H9 (cell line): ENCODE results near the gene FTO. TPM values are rescaled to one million over a fixed set of nuclear protein-coding genes. Genes with fewer than 3 reads are reported as not detected.

Experiments
- DNase-seq: peaks from one replicate; pipeline ENCODE4 v3.0.0-alpha.2; 2017
- H2AFZ ChIP-seq: one replicate; pipeline ENCODE4 v1.6.1; 2013; ENCODE audit warnings: mild to moderate bottlenecking, low read length, control low read depth, moderate library complexity
- H2AK5ac ChIP-seq: 2 replicates; pipeline ENCODE4 v1.6.1; 2013; ENCODE audit warnings: low read length, control low read depth, mixed read lengths; ENCODE audit not compliant: insufficient read length
- H2BK120ac ChIP-seq: one replicate; pipeline ENCODE4 v1.6.1; 2013; ENCODE audit warnings: low read depth, mild to moderate bottlenecking, low read length, control low read depth, inconsistent platforms; ENCODE audit not compliant: poor library complexity, severe bottlenecking
- H2BK12ac ChIP-seq: 2 replicates; pipeline ENCODE4 v1.6.1; 2013; ENCODE audit warnings: low read length, control low read depth, mixed read lengths, low read depth; ENCODE audit not compliant: insufficient read length
- H2BK15ac ChIP-seq: 2 replicates; pipeline ENCODE4 v1.6.1; 2013; ENCODE audit warnings: low read depth, low read length, control low read depth
- H2BK20ac ChIP-seq: one replicate; pipeline ENCODE4 v1.6.1; 2013; ENCODE audit warnings: low read depth, mild to moderate bottlenecking, low read length, control low read depth, inconsistent platforms; ENCODE audit not compliant: poor library complexity, severe bottlenecking
- H2BK5ac ChIP-seq: 2 replicates; pipeline ENCODE4 v1.6.1; 2013; ENCODE audit warnings: low read length, control low read depth, mixed read lengths; ENCODE audit not compliant: insufficient read length
- H3K14ac ChIP-seq: 2 replicates; pipeline ENCODE4 v1.6.1; 2013; ENCODE audit warnings: low read length, control low read depth; ENCODE audit not compliant: insufficient read depth
- H3K18ac ChIP-seq: 2 replicates; pipeline ENCODE4 v1.6.1; 2013; ENCODE audit warnings: low read depth, mild to moderate bottlenecking, mixed read lengths, low read length, control low read depth; ENCODE audit not compliant: insufficient read length
- H3K23ac ChIP-seq: 2 replicates; pipeline ENCODE4 v1.6.1; 2013; ENCODE audit warnings: low read length, control low read depth, mixed read lengths, low read depth; ENCODE audit not compliant: insufficient read length
- H3K23me2 ChIP-seq: 2 replicates; pipeline ENCODE4 v1.6.1; 2013; ENCODE audit warnings: low read depth, mild to moderate bottlenecking, mixed read lengths, low read length, control low read depth; ENCODE audit not compliant: insufficient read length, poor library complexity, severe bottlenecking
- H3K27ac ChIP-seq: 2 replicates; pipeline ENCODE4 v1.5.1; 2013; ENCODE audit warnings: low read length, control low read depth, mixed read lengths, low read depth; ENCODE audit not compliant: insufficient read length
- H3K27me3 ChIP-seq: 2 replicates; pipeline ENCODE4 v1.6.1; 2013; ENCODE audit warnings: low read length, control low read depth, inconsistent platforms; ENCODE audit not compliant: insufficient read depth
- H3K4ac ChIP-seq: 2 replicates; pipeline ENCODE4 v1.6.1; 2013; ENCODE audit warnings: low read depth, mild to moderate bottlenecking, control low read depth, inconsistent platforms, low read length, moderate library complexity
- H3K4me1 ChIP-seq: 2 replicates; pipeline ENCODE4 v1.6.1; 2013; ENCODE audit warnings: low read length, control low read depth, inconsistent platforms; ENCODE audit not compliant: insufficient read depth
- H3K4me2 ChIP-seq: 2 replicates; pipeline ENCODE4 v1.6.1; 2013; ENCODE audit warnings: low read length, control low read depth, mixed read lengths; ENCODE audit not compliant: insufficient read length, insufficient read depth
- H3K56ac ChIP-seq: 2 replicates; pipeline ENCODE4 v1.6.1; 2013; ENCODE audit warnings: low read depth, mild to moderate bottlenecking, mixed read lengths, low read length, control low read depth; ENCODE audit not compliant: insufficient read length
- H3K79me1 ChIP-seq: 2 replicates; pipeline ENCODE4 v1.6.1; 2013; ENCODE audit warnings: low read depth, mild to moderate bottlenecking, moderate library complexity, low read length, control low read depth, inconsistent platforms; ENCODE audit not compliant: insufficient read depth, poor library complexity, severe bottlenecking
- H3K79me2 ChIP-seq: 2 replicates; pipeline ENCODE4 v1.6.1; 2013; ENCODE audit warnings: low read length, control low read depth, inconsistent platforms; ENCODE audit not compliant: insufficient read depth
- H3K9ac ChIP-seq: 2 replicates; pipeline ENCODE4 v1.6.1; 2013; ENCODE audit warnings: low read length, control low read depth, mixed read lengths; ENCODE audit not compliant: insufficient read length; ENCODE audit errors: extremely low read depth
- H3K9me3 ChIP-seq: one replicate; pipeline ENCODE4 v1.6.1; 2013; ENCODE audit warnings: low read depth, low read length, inconsistent platforms; ENCODE audit not compliant: control insufficient read depth
- H3T11ph ChIP-seq: one replicate; pipeline ENCODE4 v1.6.1; 2013; ENCODE audit warnings: mild to moderate bottlenecking, low read length, control low read depth, inconsistent platforms
- H4K20me1 ChIP-seq: one replicate; pipeline ENCODE4 v1.6.1; 2013; ENCODE audit not compliant: control insufficient read depth, insufficient read length, insufficient read depth
- H4K5ac ChIP-seq: 2 replicates; pipeline ENCODE4 v1.6.1; 2013; ENCODE audit warnings: low read depth, mild to moderate bottlenecking, mixed read lengths, low read length, control low read depth; ENCODE audit not compliant: insufficient read length
- H4K8ac ChIP-seq: replicated peaks from 2 replicates; pipeline ENCODE4 v1.6.1; 2013; ENCODE audit warnings: low read length, control low read depth, mixed read lengths, low read depth; ENCODE audit not compliant: insufficient read length
- H4K91ac ChIP-seq: 2 replicates; pipeline ENCODE4 v1.6.1; 2013; ENCODE audit warnings: low read depth, mild to moderate bottlenecking, moderate library complexity, mixed read lengths, low read length, control low read depth; ENCODE audit not compliant: insufficient read length
- H3K27ac Mint-ChIP-seq, 3 experiments: 2 replicates in 2 of 3; 3 replicates in 1 of 3; pipeline ENCODE4 v1.8.0; 2020 to 2021; ENCODE audit warnings: mixed read lengths in 3 of 3, mild to moderate bottlenecking in 1 of 3, moderate library complexity in 1 of 3
- H3K27me3 Mint-ChIP-seq: 2 replicates; pipeline ENCODE4 v1.8.0; 2021; ENCODE audit warnings: low read depth, mild to moderate bottlenecking, moderate library complexity, mixed read lengths
- H3K36me3 Mint-ChIP-seq, 3 experiments: 2 replicates in 2 of 3; 3 replicates in 1 of 3; pipeline ENCODE4 v1.8.0; 2020 to 2021; ENCODE audit warnings: low read depth in 3 of 3, mixed read lengths in 3 of 3; ENCODE audit not compliant: insufficient read depth in 1 of 3
- H3K4me1 Mint-ChIP-seq, 2 experiments: 2 replicates each; pipeline ENCODE4 v1.8.0; 2020; ENCODE audit warnings: mixed read lengths in 2 of 2
- H3K4me3 Mint-ChIP-seq, 2 experiments: 2 replicates in 1 of 2; 3 replicates in 1 of 2; pipeline ENCODE4 v1.8.0; 2020 to 2021; ENCODE audit warnings: mild to moderate bottlenecking in 2 of 2, mixed read lengths in 2 of 2, moderate library complexity in 1 of 2
- H3K9me3 Mint-ChIP-seq, 2 experiments: 2 replicates in 1 of 2; 3 replicates in 1 of 2; pipeline ENCODE4 v1.8.0; 2020; ENCODE audit warnings: mild to moderate bottlenecking in 2 of 2, mixed read lengths in 2 of 2, moderate library complexity in 1 of 2
- total RNA-seq: library from RNA; stranded (reverse); gene quantifications from 2 replicates; pipeline ENCODE4 v1.2.1, GENCODE V29; 2021
- TF ChIP-seq, protein P1 (sequence below): fragments of 200-600 bp; sonication (generic); conservative IDR thresholded peaks from 3 replicates; pipeline ENCODE4 v1.8.0; 2021; ENCODE audit warnings: antibody characterized with exemption, mild to moderate bottlenecking

Gene FTO
- total RNA-seq, 1 experiment from 2014 or later, result 67.9 TPM

- H3K9me3 Mint-ChIP-seq, result no peaks in the 10 kb centered on the region
- Histone ChIP-seq H2BK5ac (no peak overlapping the region), H3K23ac (no peak overlapping the region), H4K91ac (no peak overlapping the region), H2BK120ac (no peak overlapping the region), H3K9me3 (no peaks in the 10 kb centered on the region), H3K79me2 (no peaks in the 10 kb centered on the region), H3K4me2 (no peak overlapping the region), H3K18ac (no peak overlapping the region), H4K20me1 (no peaks in the 10 kb centered on the region), H3K27ac (no peak overlapping the region), H3K4ac (no peak overlapping the region), H3K4me1 (no peaks in the 10 kb centered on the region; the same call in 1 of the 2 replicates), H3T11ph (no peak overlapping the region), H3K27me3 (no peaks in the 10 kb centered on the region), H3K23me2 (no peaks in the 10 kb centered on the region), H2BK12ac (no peak overlapping the region), H2AK5ac (no peak overlapping the region), H4K5ac (no peak overlapping the region), H3K9ac (no peak overlapping the region), H2BK15ac (no peak overlapping the region), H4K8ac (no peak overlapping the region), H2AFZ (no peak overlapping the region), H3K56ac (no peak overlapping the region), H3K79me1 (no peaks in the 10 kb centered on the region), H3K14ac (no peak overlapping the region), H2BK20ac (no peak overlapping the region)
- TF ChIP-seq, protein P1, sequence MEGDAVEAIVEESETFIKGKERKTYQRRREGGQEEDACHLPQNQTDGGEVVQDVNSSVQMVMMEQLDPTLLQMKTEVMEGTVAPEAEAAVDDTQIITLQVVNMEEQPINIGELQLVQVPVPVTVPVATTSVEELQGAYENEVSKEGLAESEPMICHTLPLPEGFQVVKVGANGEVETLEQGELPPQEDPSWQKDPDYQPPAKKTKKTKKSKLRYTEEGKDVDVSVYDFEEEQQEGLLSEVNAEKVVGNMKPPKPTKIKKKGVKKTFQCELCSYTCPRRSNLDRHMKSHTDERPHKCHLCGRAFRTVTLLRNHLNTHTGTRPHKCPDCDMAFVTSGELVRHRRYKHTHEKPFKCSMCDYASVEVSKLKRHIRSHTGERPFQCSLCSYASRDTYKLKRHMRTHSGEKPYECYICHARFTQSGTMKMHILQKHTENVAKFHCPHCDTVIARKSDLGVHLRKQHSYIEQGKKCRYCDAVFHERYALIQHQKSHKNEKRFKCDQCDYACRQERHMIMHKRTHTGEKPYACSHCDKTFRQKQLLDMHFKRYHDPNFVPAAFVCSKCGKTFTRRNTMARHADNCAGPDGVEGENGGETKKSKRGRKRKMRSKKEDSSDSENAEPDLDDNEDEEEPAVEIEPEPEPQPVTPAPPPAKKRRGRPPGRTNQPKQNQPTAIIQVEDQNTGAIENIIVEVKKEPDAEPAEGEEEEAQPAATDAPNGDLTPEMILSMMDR, result no peak
- H3K27ac Mint-ChIP-seq, result no peak overlapping the region
- H3K4me1 Mint-ChIP-seq, result peaks cover 0 to 2% of the 10 kb centered on the region in 2 experiments; a peak in 1 of 4 replicates
- peaks cover 0 to 8% (median 4%) of the 10 kb centered on the region in 3 experiments; a peak in 4 of 7 replicates for H3K36me3 Mint-ChIP-seq
- no peaks in the 10 kb centered on the region for H3K27me3 Mint-ChIP-seq
- no peak for DNase-seq
- no peak overlapping the region for H3K4me3 Mint-ChIP-seq
Observed at GRCh38 chr16:53678756-53679343, 25.1 kb upstream of the FTO start.
